Mesothelial cell of epicardium (in vitro differentiated cells): ENCODE results near the gene CD226. TPM values are rescaled to one million over a fixed set of nuclear protein-coding genes. Genes with fewer than 3 reads are reported as not detected.
"Not testable (repeated sequence)": the region's sequence is repeated elsewhere in the genome, so short reads cannot be mapped to it uniquely, and the experiment has no call there.

Experiments used
- DNase-seq, 2 experiments: peaks; one replicate each; pipeline ENCODE4 v3.0.0; 2021; ENCODE audit warnings: low spot score in 2 of 2; ENCODE audit not compliant: unreplicated experiment in 2 of 2
- H3K27ac Mint-ChIP-seq: 2 replicates; pipeline ENCODE4 v1.8.0; 2021; ENCODE audit warnings: mixed read lengths
- H3K27me3 Mint-ChIP-seq: 2 replicates; pipeline ENCODE4 v1.8.0; 2021; ENCODE audit warnings: low read depth, mixed read lengths
- H3K36me3 Mint-ChIP-seq: 2 replicates; pipeline ENCODE4 v1.8.0; 2021; ENCODE audit warnings: mixed read lengths
- H3K4me1 Mint-ChIP-seq: 2 replicates; pipeline ENCODE4 v1.8.0; 2021; ENCODE audit warnings: mixed read lengths
- H3K4me3 Mint-ChIP-seq: 2 replicates; pipeline ENCODE4 v1.8.0; 2021; ENCODE audit warnings: mild to moderate bottlenecking, moderate library complexity, mixed read lengths
- H3K9me3 Mint-ChIP-seq: 2 replicates; pipeline ENCODE4 v1.8.0; 2021; ENCODE audit warnings: mixed read lengths
- CTCF ChIP-seq: fragments of 200-600 bp; sonication (generic); IDR thresholded peaks from one replicate; pipeline ENCODE4 v1.5.0; 2021; ENCODE audit warnings: antibody characterized with exemption; ENCODE audit not compliant: unreplicated experiment
- total RNA-seq: library from RNA; stranded (reverse); gene quantifications from 3 replicates; pipeline ENCODE4 v1.2.1, GENCODE V29; 2021

CD226 gene
- total RNA-seq, 1 donor from 2014 or later: 0.31 TPM

DNA sequence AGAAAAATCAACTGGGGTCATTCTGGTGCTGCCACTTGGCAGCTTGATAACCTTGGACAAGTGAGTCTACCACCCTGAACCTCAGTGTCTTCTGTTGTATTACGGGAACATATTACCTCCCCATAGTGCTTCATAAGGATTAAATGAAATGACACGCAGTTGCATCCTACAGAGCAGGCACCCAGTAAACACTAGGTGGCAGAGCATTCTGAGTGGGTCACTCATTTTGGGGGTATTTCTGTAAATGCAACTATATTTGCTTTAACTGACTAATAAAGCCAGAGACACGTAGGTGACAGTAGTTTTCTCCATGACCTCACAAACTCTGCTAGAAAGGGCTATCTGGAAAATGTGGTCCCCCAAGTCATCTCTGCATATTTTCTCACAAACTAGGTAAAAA, 4.7 kb downstream of the CD226 start:
- Mint-ChIP-seq H3K9me3 (peaks cover 16% of the 10 kb centered on the region), H3K4me3 (no peak overlapping the region), H3K27ac (no peak overlapping the region), H3K4me1 (peaks cover 3% of the 10 kb centered on the region), H3K27me3 (no peaks in the 10 kb centered on the region), H3K36me3 (no peaks in the 10 kb centered on the region)
- no peak for DNase-seq
- TF ChIP-seq CTCF: no peak

DNA sequence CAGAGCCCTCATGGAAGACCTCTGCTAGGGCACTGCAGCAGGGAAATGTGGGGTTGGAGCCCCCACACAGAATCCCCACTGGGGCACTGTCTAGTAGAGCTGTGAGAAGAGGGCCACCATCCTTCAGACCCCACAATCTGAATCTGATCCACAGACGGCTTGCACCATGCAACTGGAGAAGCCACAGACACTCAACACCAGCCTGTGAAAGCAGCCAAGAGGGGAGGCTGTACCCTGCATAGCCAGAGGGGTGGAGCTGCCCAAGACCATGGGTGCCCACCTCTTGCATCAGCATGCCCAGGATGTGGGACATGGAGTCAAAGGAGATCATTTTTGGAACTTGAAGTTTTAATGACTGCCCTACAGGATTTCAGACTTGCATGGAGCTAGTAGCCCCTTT, 6.5 kb downstream of the CD226 start:
- no peak for DNase-seq
- H3K27ac Mint-ChIP-seq: no peak overlapping the region
- H3K4me1 Mint-ChIP-seq: no peaks in the 10 kb centered on the region
- H3K9me3 Mint-ChIP-seq: peaks cover 16% of the 10 kb centered on the region
- H3K36me3 Mint-ChIP-seq: no peaks in the 10 kb centered on the region
- no peak overlapping the region for H3K4me3 Mint-ChIP-seq
- H3K27me3 Mint-ChIP-seq: no peaks in the 10 kb centered on the region
- no peak for TF ChIP-seq CTCF

GRCh38 chr18:69939812-69940211, 7.9 kb downstream of the CD226 start:
- H3K27ac Mint-ChIP-seq, H3K4me3 Mint-ChIP-seq, DNase-seq, H3K36me3 Mint-ChIP-seq, H3K4me1 Mint-ChIP-seq, H3K27me3 Mint-ChIP-seq: not testable (repeated sequence)
- peaks cover 16% of the 10 kb centered on the region for H3K9me3 Mint-ChIP-seq

- peaks cover 7% of the 10 kb centered on the region for H3K9me3 Mint-ChIP-seq
- TF ChIP-seq CTCF: no peak
- no peak overlapping the region for H3K4me3 Mint-ChIP-seq
- H3K27ac Mint-ChIP-seq: no peak overlapping the region
- H3K4me1 Mint-ChIP-seq: no peaks in the 10 kb centered on the region
- no peaks in the 10 kb centered on the region for H3K36me3 Mint-ChIP-seq
- no peaks in the 10 kb centered on the region for H3K27me3 Mint-ChIP-seq
- no peak for DNase-seq
These were observed 11.5 kb downstream of the CD226 start for GRCh38 chr18:69936191-69936558.

DNA sequence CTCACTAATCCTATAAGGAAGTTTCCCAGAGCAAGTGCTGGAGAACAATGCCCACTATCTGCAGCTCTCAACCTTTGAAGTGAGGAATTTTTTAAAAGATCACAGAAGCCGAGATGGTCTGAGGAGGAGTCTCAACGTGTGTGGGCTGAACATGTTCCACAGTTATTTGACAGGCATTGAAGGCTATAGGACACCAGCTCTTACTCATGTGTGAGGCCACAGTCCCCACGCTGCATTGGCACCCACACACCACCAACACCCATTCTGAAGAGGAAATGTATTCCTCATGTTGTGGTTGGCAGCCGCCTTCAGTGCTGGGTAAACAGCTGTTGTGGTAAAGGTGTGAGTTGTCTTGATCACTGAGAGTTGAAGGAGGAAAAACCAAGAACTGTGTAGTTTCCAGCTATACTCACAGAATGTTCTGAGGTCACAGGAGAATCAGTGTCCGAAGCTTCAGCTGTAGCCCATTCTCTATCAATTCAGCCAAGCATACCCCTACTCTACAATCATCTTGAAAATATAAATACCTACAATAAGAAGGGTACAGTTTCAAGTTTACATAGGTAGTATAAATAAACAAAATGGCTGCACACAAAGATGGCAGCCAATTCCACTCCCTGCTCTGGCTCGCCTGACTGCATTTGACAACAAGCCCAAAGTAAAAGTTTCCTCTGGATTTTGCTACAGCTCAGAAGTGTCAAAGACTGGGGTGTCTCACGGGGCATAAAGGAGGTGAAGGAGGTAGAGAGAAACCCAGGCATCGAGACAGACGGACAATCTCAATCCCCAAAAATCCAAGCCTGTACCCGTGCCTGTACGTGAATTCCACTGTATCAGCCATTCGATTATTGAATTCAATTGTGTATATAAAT, 12.1 kb downstream of the CD226 start:
- no peaks in the 10 kb centered on the region for H3K36me3 Mint-ChIP-seq
- H3K27ac Mint-ChIP-seq: no peak overlapping the region
- DNase-seq: no peak
- no peak for TF ChIP-seq CTCF
- no peak overlapping the region for H3K4me3 Mint-ChIP-seq
- H3K4me1 Mint-ChIP-seq: no peaks in the 10 kb centered on the region
- no peaks in the 10 kb centered on the region for H3K27me3 Mint-ChIP-seq
- H3K9me3 Mint-ChIP-seq: peaks cover 6% of the 10 kb centered on the region

- Mint-ChIP-seq H3K36me3 (no peaks in the 10 kb centered on the region), H3K4me3 (no peak overlapping the region), H3K27ac (no peak overlapping the region), H3K27me3 (no peaks in the 10 kb centered on the region), H3K4me1 (no peaks in the 10 kb centered on the region), H3K9me3 (no peaks in the 10 kb centered on the region)
- no peak for TF ChIP-seq CTCF
- DNase-seq: no peak
These were observed 12.9 kb downstream of the CD226 start for GRCh38 chr18:69934601-69935265.
